HG03354 (cell line): ENCODE measurements around the gene CACNG6.

Source experiments
- ATAC-seq: cut with Tn5 transposase; IDR thresholded peaks from one replicate; pipeline ENCODE4 v1.9.1; 2021; ENCODE audit warnings: mild to moderate bottlenecking; ENCODE audit not compliant: unreplicated experiment, poor library complexity, severe bottlenecking

Gene CACNG6

DNA sequence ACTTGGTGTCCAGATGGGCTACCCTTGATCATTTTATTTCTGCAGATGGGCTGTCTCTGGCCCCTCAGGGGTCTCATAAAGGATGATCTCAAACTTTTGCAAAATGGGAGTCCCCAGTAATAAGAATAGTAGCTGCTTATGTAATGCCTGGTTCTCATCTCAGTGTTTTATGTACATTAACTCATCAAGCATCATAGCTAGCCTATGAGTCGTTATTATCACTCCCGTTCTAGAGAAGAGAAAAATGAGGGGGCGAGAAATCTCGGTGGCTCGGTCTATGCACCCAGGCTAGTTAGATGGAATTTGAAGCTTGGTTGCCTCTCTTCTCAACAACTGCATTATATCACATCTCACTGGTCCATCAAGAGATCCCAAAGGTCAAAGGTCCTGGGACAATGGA is 3.4 kb downstream of the CACNG6 start:
- no peak for ATAC-seq

DNA sequence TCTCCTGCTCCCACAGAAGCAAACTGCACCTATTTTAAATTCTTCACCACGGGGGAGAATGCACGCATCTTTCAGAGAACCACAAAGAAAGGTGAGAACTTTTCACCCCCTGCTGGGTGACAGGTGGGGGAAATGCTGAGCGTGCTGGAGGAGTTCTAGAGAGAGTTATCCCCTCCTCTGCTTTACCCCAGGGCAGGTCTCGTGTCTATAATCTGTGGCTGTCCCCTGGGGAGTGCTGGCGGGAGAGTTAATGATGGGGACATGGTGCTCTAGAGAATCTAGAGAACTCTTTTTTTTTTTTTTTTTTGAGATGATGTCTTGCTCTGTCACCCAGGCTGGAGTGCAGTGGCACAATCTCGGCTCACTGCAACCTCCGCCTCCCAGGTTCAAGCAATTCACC is 6.8 kb downstream of the CACNG6 start:
- ATAC-seq = no peak

DNA sequence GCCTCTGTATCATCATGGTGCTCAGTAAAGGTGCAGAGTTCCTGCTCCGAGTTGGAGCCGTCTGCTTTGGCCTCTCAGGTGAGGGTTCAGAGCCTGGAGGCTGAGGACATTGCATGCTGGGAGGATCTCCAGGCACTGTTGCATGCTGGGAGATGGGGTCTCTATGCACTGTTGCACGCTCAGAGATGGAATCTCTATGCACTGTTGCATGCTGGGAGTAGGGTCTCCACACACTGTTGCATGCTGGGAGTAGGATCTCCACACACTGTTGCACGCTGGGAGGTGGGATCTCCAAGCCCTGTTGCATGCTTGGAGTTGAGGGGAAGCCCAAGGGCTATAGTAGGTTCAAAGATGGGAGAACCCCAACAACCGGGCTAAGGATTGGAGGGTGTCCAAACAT is 8.3 kb downstream of the CACNG6 start:
- ATAC-seq = no peak

- ATAC-seq = no peak
Measured at GRCh38 chr19:54001496-54001895, 10.1 kb downstream of the CACNG6 start.

DNA sequence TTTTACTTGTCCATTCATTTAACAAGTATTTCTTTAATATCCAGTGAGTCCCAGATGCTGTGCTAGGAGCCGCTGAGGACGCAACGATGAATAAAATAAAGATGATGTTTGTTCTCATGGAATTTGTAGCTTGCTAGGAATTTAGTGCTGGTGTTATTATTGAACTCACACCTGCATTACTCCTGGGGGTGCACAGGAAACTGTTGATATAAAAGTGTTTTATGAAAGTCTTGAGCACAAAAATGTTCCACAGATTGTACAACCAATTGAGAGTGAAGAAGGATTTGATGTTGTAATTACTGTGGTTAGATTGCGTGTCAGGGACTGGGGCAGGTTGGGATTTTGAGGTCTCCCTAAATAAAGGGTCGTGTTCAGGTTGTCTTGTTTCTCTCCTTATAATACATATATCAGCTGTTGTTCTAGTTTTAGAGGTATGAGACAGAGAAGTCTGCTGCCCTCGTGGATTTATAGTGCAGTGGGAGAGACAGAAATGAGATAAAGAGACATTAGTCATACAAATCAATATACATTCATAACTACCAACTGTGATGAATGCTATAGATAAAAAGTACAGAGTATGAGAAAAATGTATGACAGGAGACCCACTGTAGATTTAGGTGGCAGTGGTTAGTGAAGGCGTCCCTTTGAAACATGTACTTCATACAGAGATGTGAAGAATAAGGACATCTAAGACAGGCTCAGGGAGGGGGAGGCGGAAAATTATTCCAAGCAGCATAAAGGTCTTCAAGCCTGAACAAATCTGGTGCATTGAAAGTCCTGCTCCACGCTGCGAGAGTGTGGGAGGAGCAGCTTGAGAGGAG is 11.3 kb downstream of the CACNG6 start:
- no peak for ATAC-seq

DNA sequence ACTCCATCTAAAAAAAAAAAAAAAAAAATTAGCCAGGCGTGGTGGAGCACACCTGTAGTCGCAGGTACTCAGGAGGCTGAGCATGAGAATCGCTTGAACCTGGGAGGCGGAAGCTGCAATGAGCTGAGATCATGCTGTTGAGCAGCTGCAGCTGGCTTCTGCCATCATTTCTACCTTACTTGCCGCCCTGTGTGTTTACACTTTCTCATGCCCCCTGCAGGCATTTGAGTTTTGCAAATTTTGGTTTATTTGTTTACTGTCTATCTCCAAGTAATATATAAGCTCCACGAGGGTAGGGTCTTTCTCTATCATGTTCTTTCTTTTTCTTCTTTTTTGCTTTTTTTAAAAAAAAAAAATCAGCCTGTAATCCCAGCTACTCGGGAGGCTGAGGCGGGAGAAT is 18.0 kb downstream of the CACNG6 start:
- no peak for ATAC-seq

DNA sequence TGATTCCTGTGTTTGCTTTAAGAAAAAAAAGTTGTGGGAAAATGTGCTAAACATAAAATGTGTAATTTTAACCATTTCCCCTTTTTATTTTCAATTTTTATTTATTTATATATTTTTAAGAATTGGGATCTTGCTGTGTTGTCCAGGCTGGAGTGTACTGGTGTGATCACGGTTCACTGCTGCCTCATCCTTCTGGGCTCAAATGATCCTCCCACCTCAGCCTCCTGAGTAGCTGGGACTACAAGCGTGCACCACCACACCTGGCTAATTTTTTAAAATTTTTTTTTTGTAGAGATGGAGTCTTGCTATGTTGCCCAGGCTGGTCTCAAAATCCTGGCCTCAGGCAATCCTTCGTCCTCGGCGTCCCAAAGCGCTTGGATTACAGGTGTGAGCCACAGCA is 19.0 kb downstream of the CACNG6 start:
- ATAC-seq = no peak

DNA sequence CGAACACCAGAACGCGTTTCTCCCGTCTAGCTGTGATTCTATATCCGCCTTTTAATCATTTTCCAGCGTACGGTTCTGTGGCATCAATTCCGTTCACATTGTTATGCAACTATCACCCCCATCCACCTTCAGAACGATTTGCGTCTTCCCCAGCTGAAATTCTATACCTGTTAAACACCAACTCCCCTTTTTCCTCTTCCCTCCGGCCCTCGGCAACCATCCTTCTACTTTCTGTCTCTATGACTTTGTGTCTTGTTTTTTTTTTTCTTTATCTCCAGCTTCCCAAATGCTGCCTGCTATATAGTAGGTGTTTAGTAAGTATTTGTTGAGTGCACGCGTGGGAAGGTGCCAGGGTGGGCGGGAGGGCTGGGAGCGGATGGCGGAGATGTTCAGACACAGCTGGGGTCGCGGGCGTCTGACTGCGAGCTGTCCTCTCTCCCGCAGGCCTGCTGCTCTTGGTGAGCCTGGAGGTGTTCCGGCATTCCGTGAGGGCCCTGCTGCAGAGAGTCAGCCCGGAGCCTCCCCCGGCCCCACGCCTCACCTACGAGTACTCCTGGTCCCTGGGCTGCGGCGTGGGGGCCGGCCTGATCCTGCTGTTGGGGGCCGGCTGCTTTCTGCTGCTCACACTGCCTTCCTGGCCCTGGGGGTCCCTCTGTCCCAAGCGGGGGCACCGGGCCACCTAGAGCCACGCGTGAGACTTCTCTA is 20.2 kb downstream of the CACNG6 start:
- no peak for ATAC-seq

- ATAC-seq = no peak
Measured at GRCh38 chr19:54013866-54014265, 22.4 kb downstream of the CACNG6 start.

GRCh38 chr19:54014920-54015560 is 23.6 kb downstream of the CACNG6 start:
- no peak for ATAC-seq

DNA sequence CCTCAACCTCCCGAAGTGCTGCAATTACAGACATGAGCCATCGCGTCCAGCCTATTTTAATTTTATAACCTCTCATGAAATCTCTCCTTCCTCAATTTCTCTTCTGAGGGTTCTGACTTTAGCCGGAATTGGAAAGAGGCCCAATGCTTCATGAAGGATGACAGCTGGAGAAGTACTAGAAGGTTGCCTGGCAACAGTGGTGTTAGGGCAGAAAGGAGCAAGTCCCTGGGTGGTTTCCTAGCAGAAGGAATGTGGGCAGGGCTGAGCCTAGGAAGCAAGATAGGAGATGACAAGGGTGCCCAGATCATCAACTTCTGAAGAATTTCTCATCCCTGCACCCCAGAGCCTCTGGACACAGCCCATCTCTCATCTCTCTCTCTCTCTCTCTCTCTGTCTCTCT is 25.8 kb downstream of the CACNG6 start:
- ATAC-seq = no peak

DNA sequence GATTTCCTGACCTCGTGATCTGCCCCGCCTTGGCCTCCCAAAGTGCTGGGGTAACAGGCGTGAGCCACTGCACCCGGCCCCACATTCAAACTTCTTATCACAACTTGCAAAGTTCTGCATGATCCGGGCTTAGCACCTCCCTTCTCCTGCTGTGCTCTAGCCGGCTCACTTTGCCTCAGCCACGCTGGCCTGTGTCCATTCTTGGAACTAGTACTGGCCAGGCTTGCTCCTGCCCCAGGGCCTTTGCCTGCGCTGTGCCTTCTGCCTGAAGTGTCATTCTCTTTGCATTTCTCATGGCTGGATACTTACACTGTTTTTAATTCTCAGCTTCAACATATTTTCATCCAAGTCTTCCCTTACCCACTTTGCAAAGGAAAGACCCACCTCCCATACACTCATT is 29.9 kb downstream of the CACNG6 start:
- ATAC-seq = no peak

DNA sequence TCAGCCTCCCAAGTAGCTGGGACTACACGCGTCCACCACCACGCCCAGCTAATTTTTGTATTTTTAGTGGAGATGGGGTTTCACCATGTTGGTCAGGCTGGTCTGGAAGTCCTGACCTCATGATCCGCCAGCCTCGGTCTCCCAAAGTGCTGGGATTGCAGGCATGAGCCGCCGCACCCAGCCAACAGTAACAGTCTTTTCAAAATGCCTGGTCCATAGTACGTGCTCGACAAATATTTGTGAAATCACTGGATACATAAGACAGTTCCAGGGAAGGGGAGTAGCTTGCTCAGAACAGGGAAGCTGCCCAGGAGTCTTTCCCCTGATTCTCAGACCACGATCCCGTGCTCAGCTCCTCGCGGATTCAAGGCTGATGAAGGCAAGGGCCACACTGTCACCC is 30.5 kb downstream of the CACNG6 start:
- no peak for ATAC-seq

- no peak for ATAC-seq
Measured at GRCh38 chr19:54023191-54023590, 31.8 kb downstream of the CACNG6 start.

DNA sequence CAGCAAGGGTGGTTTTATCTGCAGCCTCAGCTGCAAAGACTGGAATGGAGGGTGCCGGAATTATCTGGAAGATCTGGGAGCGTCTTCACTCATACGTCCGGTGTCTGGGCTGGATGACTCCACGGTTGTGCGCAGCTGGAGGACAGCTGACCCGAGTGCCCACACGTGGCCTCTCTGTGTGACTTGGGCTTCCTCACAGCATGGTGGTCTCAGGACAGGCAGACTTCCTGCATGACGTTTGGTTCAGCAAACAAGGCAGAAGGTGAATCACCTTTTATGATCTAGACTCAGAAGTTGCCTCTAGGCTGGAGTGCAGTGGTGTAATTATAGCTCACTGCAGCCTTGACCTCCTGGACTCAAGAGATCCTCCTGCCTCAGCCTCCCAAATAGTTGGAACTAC is 33.2 kb downstream of the CACNG6 start:
- ATAC-seq = no peak

- ATAC-seq = no peak
Measured at GRCh38 chr19:54026656-54027055, 35.2 kb downstream of the CACNG6 start.

DNA sequence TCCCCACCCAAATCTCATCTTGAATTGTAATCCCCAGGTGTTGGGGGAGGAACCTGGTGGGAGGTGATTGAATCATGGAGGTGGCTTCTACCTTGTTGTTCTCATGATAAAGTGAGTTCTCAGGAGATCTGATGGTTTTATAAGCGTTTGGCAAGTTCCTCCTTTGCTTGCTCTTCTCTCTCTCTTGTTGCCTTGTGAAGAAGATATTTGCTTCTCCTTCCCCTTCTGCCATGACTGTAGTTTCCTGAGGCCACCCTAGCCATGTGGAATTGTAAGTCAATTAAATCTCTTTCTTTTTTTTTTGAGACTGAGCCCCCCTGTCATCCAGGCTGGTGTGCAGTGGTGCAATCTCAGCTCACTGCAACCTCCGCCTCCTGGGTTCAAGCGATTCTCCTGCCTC is 37.9 kb downstream of the CACNG6 start:
- ATAC-seq = no peak

DNA sequence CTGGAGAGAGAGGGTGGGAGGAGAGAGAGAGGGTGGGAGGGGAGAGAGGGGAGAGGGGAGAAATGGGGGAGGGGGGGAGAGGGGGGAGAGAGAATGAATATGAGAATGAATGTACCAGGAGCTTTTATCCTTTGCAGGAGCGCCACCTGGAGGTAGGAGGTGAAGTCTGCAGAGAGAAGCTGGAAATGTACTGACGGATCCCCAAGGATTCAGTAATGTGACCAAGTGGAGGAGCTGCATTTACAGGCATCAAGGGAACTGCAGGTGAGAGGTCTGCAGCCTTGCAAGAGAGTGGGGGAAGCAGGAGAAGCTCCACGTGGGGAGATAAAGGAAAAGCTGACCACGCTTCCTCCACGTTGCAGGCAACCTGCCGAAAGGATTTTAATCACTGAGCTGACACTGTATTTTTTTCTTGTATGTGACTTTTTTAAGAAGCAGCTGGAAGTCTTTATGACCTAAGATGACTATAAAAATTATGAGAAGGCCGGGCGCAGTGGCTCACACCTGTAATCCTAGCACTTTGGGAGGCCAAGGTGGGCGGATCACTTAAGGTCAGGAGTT is 38.6 kb downstream of the CACNG6 start:
- ATAC-seq = no peak

DNA sequence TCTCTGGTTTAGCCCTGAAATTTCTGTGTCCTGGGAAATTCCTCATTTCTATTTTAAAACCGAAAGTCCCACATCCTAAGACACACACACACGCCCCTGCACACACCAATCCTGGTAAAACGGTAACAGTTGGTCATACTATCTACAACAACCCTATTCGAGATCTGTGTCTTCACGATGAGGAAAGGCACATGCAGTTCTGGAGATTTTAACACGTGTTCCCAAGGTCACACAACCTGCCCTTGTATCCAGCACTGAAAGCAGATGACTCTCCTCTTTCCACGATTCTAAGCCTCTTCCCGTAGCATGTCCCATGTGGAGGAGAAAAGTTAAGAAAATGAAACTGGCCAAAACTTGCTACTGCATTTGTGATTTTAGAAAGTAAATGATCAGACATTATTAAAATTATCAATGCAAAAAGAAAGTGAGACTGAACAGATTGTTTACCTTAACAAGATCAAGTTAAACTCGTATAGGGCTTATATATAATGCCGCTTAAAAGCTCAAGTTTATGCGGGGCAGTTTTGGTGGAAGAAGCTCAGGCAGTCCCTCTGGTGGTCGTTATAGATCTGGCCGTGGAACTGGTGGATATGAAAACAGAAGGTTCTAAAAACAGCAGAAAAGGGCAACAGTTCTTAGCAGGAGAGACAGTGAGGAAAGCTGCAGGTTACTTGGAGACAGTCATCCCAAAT is 39.6 kb downstream of the CACNG6 start:
- ATAC-seq = no peak
